HG03095 (cell line): ENCODE data around the gene ASIC3.
"Not testable (repeated sequence)": the region's sequence is repeated elsewhere in the genome, so short reads cannot be mapped to it uniquely, and the experiment has no call there.

Experiments
- ATAC-seq: cut with Tn5 transposase; IDR thresholded peaks from one replicate; pipeline ENCODE4 v1.9.1; 2021; ENCODE audit warnings: moderate library complexity; ENCODE audit not compliant: unreplicated experiment

Gene ASIC3

DNA sequence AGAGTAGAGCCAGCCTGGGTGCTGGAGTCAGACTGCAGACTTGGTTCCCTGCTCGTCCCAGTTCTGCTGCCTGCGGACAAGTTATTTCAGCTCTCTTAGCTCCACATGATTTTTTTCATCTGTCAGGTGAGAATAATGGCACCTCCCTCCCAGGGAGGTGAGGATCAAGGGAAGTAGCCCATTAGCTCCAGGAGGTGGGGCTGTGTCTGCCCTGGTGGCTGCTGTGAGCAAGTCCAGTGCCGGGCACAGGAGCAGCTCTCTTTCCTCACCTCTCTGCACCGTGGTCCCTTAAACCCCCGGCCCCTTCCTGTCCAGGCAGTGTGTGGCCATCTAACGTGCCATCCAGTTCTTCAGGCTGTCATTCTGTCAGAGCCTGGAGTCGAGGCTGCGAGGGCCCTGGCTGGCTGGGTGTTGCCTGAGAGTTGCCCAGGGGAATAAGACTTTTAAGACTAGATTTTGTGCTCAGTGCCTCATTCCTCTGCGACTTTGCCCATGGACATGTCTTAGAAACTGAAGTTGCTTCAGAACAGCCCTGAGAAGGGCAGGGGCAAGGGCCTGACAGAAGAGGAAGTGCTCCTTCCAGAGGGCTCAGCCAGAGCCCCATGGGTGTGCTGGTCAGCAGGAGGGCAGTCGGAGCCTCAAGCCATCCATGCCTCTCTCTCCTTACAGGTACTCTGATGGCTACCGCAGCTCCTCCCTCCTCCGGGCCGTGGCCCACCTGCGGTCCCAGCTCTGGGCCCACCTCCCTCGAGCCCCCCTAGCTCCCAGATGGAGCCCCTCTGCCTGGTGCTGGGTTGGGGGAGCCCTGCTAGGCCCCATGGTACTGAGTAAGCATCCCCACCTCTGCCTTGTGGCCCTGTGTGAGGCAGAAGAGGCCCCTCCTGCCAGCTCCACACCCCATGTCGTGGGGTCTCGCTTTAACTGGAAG, 15.1 kb upstream of the ASIC3 start:
- ATAC-seq: no peak

DNA sequence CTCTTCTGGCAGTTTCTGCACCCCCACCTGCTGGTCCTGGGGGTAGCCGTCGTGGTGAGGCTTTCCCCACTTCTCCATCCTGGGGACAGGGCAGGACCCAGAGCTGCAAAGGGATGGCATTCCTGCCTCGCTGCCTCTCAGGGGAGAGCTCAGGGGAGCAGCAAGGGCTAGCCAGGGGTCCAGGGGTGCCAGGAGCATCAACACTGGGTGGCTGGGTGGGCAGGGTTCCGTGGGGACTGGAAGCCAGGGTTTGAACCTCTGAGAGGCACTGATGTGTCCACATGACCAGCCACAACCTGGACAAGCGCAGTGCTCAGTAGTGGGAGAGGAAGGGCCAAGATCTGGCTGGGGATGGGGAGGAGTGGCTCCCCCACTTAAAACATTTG, 14.5 kb upstream of the ASIC3 start:
- ATAC-seq: no peak

DNA sequence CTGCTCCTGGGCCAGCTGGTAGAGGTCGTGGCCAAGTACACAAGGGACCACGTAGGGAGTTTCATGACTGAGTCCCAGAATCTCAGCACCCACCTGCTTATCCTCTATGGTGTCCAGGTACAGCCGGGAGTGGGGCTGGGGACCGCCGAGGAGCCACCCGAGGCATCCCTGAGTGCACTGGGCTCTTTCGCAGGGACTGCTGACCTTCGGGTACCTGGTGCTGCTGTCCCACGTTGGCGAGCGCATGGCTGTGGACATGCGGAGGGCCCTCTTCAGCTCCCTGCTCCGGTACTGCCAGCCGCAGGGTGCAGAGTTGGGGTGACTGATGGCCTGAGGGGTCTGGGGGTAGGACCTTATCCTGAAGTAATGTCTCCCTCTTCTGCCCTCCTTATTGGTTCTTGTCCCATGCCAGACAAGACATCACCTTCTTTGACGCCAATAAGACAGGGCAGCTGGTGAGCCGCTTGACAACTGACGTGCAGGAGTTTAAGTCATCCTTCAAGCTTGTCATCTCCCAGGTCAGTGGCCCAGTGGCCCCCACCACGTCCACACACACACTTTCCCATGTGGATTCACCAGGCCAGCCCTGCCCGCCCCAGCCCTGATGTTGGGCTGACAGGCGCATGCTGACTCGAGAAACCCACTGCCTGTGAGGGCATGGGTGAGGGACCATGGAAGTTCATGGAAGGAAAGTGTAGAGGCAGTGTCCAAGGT, 13.9 kb upstream of the ASIC3 start:
- no peak for ATAC-seq

DNA sequence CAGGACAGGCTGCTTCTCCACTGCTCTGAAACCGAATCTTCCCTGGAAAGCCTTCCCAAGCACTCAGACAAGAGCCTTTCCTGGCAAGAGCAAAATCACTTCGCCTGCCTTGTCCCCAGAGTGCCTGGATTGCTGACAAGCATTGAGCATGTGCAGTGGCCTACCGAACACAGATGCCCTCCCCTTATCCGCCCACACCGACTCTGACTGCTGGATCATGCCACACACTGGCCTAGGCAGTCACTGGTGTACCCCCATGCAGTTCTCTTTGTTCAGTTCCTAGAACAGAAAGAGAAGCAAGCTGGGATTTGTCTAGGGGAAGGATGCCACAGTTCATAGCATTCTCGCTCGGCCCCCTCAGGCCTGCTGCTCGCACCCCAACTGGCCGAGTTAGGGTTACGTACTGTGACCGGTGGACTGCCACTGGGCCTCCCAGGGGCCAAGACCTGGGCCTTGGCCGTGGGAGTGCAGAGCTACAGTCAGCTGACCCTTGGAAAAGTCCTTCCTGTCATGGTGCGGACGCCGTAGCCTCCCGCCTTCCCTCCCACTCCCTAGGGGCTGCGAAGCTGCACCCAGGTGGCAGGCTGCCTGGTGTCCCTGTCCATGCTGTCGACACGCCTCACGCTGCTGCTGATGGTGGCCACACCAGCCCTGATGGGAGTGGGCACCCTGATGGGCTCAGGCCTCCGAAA, 13.2 kb upstream of the ASIC3 start:
- ATAC-seq: no peak

DNA sequence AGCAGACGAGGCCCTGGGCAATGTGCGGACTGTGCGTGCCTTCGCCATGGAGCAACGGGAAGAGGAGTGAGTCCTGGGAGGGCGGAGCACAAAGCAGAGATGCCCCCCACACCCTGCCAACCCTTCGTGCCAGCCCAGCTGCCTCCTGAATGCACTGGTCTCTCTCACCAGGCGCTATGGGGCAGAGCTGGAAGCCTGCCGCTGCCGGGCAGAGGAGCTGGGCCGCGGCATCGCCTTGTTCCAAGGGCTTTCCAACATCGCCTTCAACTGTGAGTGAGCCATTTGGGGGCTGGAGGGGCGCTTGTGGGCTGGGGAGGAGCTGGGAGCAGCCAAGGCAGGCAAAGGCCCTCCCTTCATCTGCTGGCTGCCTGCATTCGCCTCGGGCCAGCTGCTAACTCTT, 12.4 kb upstream of the ASIC3 start:
- no peak for ATAC-seq

DNA sequence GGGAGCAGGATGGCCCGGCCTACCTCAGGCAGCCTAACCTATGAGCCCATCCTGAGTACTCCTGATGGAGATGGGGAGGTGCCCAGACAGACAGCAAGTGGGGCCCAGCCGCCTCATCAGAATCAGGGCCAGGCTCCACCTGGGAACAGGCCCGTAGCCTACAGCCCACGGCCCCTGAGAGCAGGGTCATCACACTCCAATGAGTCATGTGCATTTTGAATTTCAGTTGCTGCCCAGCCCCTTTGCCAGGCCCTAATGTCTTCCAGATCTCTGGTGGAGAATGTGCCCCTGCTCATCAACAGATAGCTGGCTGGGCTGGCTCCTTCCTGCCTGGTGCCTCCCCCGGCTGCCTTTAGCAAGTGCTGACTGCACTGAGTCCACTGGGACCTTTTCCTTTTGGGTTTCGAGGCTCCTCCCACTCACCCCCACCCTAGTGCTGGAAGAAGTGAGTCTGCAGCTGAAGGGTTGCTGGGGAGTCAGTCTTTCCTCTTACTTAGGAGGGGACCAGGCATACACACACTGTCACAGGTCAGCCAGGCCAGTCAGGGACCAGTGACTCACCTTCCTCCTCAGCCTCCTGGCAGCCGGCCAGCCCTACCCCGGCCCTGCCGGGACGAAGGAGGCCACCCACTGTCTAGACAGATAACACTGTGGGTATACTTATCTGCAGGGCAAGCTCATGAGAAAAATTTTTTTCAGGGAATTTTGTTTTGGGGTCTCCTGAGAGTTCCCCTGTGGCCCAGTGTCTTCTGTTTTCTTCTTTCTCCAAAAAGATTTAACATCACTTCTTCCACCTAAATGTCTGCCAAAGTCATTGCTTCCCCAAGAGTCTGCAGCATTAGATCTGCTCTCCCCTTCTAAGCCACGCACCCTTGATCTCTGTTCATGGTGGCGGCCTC, 9.1 kb upstream of the ASIC3 start:
- no peak for ATAC-seq

DNA sequence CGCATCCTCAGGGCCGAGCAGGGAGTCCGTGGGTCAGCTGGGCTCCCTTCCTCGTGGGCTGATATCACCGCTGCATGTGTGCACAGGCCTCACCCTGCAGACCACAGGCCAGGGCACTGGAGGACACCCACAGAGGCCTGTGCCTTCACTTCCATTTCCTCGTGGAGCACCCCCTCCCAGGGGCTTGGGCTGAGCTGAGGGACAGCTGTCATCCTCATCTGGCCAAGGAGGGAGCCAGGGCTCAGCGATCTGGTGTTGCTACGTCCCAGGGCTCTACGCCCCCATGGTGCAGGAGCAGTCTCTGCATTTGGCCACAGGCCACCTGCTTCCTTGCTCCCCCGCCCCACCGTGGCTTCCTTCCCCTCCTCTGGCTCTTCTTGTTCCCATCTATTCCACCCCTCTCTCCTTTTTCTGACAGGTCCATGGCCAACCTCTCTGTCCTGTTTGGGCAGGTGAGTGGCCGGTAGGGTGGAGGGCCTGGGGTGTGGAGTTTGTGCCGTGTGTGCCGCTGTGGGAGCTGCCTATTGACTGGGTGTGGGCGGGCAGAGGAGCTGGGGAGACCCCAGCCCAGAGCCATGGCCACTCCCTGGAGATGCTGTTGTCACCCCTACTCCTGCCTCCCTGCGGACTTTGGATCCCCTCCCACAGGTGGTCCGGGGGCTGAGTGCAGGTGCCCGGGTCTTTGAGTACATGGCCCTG, 8.3 kb upstream of the ASIC3 start:
- ATAC-seq: no peak

DNA sequence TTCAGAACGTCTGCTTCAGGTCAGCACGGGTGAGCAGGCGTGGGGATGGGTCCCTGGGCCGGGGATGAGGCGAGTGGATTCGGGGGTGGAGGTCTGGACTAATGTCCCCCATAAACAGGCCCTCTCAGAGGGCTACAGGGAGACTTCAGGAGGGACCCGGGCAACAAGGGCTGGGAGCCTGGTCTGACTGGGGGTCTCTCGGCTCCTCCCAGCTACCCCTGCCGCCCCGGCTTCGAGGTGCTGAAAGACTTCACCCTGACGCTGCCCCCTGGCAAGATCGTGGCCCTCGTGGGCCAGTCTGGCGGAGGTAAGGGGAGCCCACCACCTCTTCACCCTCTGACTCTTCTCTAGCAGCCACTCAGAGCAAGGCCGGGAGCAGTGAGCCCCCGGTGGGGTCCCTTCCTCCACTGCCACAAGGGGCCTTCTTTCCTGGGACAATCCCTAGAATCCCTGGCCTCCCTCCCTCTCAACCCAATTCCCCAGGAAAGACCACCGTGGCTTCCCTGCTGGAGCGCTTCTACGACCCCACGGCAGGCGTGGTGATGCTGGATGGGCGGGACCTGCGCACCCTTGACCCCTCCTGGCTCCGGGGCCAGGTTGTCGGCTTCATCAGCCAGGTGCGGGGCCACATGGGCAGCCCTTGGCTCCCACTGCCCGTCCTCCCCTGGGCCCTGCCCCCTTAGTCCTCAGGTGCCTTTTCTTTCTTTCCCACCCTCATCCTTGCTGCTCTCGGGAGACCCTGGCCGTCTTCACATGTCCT, 7.5 kb upstream of the ASIC3 start:
- ATAC-seq: no peak

DNA sequence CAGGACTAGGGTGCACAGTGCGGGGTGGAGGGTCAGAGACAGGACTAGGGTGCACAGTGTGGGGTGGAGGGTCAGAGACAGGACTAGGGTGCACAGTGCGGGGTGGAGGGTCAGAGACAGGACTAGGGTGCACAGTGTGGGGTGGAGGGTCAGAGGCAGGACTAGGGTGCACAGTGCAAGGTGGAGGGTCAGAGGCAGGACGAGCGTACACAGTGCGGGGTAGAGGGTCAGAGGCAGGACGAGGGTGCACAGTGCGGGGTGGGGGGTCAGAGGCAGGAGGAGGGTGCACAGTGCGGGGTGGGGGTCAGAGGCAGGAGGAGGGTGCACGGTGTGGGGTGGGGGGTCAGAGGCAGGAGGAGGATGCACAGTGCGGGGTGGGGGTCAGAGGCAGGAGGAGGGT, 4.9 kb upstream of the ASIC3 start:
- not testable (repeated sequence) for ATAC-seq

DNA sequence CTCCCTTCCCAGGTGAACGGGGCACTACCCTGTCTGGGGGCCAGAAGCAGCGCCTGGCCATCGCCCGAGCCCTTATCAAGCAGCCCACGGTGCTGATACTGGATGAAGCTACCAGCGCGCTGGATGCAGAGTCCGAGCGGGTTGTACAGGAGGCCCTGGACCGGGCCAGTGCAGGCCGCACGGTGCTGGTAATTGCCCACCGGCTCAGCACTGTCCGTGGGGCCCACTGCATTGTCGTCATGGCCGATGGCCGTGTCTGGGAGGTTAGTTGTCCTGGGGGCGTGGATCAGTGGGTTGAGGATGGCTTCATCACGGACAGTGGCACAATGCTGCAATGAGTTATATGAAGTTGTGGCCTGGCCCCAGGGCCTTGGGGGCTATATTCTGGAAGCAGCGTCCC, 4.4 kb upstream of the ASIC3 start:
- no peak for ATAC-seq

DNA sequence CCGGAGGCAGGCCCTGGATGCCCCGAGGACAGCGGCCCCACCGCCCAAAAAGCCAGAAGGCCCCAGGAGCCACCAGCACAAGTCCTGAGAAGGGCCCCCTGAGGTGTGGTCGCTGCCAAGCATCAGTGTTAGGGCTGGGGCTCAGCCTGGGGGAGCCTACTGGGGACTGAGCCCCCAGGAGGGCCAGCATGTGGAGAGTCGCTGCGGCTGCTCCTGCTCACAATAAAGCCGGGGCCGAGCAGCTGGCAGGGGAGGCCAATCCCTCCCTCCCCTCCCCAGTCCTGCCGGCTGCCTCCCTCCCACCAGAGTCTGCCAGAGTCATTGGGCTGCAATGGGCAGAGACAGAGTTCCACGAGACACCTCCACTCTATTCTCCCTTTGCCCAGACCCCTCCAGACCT, 3.1 kb upstream of the ASIC3 start:
- no peak for ATAC-seq

DNA sequence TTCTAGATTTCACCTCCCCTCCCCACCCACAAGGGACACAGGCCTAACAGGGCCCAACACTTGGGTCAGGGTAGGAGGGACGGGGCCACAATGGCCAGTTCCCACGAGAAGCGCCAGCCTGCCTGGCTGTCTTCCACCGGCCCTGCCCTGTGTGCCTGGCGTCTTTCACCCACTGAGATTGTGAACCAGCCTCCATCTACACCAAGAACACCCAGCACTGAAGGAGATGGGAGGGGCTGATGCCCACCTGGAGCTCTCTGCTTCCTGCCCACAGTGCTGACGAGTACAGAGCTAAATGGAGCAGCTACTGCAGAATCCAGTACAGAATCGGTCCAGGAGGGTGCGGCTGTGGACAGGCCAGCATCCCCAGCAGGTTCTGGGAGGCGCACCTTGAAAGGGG, 2.4 kb upstream of the ASIC3 start:
- no peak for ATAC-seq

DNA sequence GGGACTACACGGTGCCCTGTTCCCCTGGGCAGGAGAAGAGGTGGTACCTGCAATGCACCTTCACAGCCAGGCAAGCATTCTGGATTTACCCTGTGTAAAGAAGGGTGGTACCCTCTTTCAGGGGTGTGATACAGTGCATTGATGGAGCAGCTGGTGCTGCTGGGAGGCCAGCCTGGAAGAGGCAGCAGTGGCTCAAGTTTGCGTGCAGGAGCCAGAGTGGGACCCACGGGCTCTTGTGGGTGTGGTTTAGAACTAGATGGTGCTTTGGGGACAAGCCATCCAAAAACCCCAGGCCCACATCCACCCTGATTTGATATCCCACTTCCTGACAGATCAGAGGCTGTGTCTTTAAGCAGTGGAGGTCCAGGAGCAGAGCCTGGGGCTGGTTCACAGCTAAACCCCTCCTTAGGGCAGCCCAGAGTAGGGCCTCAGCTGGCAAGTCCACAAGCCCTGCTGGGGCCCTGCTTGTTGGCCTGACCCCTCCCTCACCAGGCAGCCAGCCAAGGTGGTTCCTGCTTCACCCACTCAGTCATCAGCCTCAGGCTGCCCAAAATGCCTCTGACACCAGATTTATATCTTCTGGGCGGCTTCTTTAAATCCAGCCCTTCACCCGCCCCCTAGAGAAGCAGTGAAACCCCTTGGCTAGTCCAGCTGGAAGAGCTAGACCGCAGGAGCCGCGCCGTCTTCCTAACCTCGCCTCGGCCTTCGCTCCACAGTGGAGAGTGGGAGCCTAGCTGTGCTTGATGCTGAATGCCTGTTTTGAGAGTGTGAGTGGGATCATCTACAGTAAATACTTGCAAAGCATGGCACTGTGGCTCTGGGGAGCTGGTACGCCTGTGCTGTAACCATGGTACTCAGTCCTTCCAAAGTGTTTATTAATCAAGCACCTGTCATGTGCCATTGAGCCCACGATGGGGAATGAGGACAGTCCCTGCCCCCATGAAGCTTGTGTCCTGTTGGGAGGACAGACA, 1.4 kb upstream of the ASIC3 start:
- no peak for ATAC-seq

DNA sequence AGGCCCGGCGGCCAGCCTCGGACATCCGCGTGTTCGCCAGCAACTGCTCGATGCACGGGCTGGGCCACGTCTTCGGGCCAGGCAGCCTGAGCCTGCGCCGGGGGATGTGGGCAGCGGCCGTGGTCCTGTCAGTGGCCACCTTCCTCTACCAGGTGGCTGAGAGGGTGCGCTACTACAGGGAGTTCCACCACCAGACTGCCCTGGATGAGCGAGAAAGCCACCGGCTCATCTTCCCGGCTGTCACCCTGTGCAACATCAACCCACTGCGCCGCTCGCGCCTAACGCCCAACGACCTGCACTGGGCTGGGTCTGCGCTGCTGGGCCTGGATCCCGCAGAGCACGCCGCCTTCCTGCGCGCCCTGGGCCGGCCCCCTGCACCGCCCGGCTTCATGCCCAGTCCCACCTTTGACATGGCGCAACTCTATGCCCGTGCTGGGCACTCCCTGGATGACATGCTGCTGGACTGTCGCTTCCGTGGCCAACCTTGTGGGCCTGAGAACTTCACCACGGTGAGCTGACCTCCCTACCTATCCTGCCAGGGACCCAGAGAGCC, 656 bp downstream of the ASIC3 start:
- ATAC-seq: no peak

DNA sequence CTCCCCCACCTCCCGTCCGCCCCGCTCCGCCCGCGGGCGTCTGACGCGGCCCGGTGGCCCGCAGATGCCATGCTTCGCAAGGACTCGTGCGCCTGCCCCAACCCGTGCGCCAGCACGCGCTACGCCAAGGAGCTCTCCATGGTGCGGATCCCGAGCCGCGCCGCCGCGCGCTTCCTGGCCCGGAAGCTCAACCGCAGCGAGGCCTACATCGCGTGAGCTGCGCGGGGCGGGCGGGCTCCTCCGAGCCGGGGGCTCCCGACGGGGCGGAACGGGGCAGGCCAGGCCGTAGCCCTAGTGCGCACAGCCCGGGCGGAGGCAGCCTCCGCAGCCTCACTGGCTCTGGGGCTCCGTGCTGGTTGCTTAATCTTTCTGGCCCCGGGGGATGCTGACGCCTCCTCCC, 2.8 kb downstream of the ASIC3 start:
- no peak for ATAC-seq

DNA sequence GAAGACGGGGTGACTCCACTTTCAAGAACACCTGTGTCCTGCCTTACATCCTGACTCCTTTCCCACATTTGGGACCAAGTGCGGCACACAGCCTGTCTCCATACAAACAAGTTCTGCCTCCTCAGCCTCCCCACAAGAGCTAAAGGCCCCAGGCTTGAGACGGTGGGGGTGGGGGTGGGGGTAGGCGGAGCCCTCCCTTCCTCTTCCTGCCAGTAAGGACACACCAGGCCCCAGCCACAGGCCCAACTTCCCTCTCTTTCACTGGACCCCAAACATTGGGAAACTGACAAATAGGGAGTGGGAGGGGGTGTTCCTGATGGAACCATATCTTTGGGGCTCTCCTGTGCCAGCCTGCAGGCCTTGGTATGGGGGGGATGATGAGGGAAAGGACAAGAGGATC, 4.8 kb downstream of the ASIC3 start:
- ATAC-seq: no peak

DNA sequence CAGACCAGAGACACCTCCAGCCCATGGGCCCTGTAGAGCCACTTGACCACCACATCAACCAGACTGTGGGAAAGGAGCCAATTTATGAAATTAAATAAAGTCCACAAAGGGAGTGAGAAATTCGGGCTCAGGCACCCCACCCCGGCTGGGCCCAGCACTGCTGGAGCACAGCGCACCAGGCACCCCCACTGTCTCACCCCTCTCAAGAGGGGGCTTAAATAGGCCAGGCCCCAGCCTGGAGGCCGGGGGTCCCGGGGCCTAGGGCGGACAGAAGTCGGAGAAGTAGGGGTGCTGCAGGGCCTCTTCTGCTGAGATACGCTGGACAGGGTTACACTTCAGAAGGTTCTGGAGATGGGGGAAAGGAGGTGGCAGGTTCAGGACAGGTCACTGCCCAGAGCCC, 5.4 kb downstream of the ASIC3 start:
- ATAC-seq: no peak

DNA sequence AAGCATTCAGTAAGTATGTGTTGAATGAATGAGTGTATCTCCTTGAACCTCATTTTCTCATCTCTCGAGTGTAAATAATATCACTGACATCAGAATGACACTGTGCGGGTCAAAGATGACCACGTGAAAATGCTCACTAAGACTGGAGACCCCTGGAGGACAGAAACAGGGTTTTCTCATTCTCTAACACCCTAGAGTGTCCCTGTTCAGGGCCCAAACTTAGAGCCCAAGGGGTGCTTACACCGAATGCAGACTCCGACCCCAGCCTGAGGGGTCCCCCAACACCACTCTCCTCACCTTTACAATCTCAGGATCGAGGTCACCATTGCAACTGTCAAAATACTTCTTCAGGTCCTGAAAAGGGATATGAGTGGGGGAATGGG, 7.9 kb downstream of the ASIC3 start:
- ATAC-seq: no peak
